Amniotic stem cell (primary cell): ENCODE measurements around the gene NPBWR2.

Experiments
- DNase-seq: peaks from one replicate; lab custom pipeline; 2025; lab: John Stamatoyannopoulos, UW

Gene NPBWR2

DNA sequence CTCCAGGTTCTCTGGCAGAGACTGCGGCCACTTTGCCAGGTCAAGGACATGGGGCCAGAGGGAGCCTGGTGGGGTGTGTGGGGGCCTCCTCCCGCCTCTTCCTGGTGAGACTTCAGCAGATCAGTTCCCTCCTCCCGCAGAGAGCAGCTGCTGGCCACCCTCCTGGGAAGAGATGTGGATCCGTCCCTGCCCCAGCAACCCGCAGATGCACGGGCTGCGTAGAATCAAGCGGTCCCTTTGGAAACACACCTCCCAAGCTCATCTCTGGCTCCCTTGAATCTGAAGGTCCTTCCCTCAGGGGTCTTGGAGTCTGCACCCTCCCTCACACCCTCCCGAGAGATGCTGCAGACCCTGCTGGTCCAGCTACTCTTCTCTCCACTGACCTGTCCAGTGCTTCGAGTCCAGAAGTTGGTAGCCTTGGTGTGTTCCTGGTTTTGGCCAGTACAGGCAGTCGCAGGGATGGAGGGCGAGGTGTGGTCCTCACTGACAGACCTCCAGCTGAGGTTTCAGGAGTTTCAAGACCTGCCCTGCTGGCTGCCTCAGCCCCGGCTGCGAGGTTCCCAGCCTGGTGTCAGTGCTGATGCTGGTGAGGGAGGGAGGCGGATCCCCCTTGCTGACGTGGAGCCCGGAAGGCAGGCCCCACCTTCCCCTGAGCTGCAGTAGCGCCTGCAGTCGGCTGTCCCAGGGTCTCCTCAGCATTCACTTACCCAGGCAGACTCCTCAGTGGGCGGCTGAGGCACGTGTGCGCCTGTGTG is at the start of gene NPBWR2:
NPBWR2 (minus strand) TSS at position 585 of the 755 bp plus-strand sequence. CDS start 734 bp downstream, outside the sequence.
- DNase-seq = no peak

- no peak for DNase-seq
These were observed 48.9 kb upstream of the NPBWR2 start for GRCh38 chr20:64156136-64156885.

GRCh38 chr20:64155258-64156135 is 48.1 kb upstream of the NPBWR2 start:
- no peak for DNase-seq

- DNase-seq = no peak
These were observed 47.4 kb upstream of the NPBWR2 start for GRCh38 chr20:64154590-64155257.

DNA sequence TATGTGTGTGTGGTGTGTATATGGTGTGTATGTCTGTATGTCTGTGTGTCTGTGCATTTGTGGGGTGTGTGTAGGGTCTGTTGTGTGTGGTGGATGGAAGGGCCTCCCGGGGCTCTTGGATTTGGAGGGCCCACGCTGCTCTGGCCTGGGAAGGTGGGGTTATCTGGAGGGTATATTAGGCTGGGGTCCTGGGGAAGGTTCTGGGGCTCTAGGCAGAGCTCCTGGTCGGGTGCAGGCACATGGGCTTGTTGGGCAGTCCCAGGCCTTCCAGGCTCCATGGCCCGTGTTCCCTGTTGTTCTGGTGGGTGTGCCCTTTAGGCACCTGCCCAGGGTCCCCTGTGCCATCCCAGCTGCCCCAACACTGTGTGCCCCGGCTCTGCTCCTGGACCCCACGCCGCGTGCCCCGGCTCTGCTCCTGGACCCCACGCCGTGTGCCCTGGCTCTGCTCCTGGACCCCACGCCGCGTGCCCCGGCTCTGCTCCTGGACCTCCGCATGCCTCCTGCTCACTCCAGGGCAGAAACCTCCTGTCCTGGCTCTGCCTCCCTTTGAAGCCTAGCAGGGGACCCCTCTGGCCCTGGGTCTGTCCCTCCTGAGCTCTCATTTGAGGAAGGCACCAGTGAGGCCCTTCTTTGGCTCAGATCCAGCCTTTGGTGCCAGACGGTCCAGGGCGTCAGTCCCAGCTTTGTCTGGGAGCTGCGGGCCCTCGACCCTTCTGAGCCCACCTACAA is 46.7 kb upstream of the NPBWR2 start:
- no peak for DNase-seq

DNA sequence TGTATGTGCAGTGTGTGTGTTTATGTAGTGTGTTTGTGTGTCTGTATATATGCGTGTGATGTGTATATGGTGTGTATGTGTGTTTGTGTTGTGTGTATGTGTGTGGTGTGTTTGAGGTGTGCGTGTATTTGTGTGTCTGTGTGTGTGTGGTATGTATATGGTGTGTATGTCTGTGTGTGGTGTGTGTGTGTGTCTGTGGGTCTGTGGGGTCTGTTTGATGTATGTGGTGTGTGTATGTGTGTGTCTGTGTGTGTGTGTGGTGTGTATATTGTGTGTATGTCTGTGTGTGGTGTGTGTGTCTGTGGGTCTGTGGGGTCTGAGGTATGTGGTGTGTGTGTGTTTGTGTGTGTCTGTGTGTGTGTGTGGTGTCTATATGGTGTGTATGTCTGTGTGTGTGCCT is 46.0 kb upstream of the NPBWR2 start:
- DNase-seq = no peak

DNA sequence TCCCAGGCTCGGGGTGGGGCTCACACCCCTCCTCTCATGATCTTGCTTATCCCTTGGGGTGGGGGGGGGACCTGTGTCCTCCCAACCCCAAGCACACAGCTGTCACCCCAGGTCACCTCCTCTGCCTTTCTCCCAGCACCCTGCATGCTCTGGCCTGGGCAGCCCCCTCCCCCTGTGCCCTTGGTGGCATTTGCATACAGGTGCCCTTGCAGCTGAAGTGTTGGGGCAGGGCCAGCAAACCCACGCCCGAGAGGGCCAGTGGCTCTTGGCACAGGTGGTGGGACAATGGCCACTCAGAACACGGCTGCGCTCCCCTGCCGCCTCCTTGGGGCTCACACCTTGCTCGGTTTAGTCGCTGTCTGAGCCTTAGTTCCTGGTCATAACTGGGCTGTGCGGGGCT is 45.5 kb upstream of the NPBWR2 start:
- DNase-seq = no peak

GRCh38 chr20:64151633-64152530 is 44.5 kb upstream of the NPBWR2 start:
- no peak for DNase-seq

- DNase-seq = no peak
These were observed 43.6 kb upstream of the NPBWR2 start for GRCh38 chr20:64150756-64151632.

DNA sequence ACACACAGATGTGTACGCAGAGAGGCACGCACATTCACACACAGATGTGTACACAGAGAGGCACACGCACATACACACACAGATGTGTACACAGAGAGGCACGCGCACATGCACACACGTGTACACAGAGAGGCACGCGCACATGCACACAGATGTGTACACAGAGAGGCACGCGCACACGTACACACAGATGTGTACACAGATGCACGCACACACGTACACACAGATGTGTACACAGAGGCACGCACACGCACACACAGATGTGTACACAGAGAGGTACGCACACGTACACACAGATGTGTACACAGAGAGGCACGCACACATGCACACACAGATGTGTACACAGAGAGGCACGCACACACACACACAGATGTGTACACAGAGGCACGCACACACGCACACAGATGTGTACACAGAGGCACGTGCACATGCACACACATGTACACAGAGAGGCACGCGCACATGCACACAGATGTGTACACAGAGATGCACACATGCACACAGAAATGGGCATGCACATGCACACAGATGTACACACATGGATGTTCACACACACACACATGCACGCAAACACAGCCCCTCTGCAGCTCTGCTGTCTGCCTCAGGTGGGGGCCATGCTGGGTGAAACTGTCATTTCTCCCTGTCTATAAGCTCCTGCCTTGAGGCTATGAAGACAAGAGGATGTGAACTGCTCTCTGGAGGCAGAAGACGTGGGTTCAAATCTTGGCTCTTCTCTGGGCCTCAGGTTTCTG is 42.6 kb upstream of the NPBWR2 start:
- DNase-seq = no peak

GRCh38 chr20:64149141-64149540 is 41.8 kb upstream of the NPBWR2 start:
- no peak for DNase-seq

GRCh38 chr20:64148581-64148980 is 41.2 kb upstream of the NPBWR2 start:
- DNase-seq = no peak

- DNase-seq = no peak
These were observed 39.6 kb upstream of the NPBWR2 start for GRCh38 chr20:64146936-64147477.

- DNase-seq = no peak
These were observed 39.1 kb upstream of the NPBWR2 start for GRCh38 chr20:64146301-64146935.

DNA sequence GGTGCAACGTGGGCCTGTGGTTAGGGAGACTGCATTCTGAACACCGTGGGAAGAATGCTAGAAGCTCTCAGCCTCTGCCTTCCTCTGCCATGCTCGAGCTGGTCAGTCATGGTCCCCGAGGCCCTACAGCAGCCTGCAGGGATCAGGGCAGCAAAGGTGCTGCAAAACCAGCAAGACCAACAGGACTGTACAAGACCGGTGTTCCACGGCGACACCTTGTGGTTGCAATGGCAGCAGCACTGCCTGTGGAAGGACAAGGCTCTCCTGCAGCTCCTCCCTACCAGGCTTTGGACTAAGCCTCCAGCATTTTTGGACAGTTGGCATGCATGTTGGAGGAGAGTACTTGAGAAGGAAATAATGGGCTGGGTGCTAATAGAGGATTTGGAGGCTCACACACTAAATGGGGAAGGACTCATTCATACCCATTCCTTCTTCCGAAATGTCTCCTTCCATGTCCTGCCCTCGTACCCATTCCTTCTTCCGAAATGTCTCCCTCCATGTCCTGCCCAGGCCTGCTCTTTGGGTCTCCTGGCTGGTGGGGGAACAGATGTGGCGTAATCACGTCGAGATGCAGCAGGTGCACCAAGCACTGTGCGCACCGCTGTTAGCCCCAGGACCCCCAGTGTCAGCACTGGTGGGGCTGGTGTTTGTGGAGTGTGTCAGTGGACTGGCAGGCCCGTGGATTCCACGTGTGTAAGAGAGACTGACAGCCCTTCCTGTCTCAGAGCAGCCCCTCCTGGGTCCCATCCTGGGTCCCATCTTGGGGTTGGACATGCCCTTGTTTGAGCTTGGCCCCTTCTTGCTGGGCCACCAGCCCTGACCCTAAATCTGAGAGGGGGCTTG is 38.3 kb upstream of the NPBWR2 start:
- no peak for DNase-seq

DNA sequence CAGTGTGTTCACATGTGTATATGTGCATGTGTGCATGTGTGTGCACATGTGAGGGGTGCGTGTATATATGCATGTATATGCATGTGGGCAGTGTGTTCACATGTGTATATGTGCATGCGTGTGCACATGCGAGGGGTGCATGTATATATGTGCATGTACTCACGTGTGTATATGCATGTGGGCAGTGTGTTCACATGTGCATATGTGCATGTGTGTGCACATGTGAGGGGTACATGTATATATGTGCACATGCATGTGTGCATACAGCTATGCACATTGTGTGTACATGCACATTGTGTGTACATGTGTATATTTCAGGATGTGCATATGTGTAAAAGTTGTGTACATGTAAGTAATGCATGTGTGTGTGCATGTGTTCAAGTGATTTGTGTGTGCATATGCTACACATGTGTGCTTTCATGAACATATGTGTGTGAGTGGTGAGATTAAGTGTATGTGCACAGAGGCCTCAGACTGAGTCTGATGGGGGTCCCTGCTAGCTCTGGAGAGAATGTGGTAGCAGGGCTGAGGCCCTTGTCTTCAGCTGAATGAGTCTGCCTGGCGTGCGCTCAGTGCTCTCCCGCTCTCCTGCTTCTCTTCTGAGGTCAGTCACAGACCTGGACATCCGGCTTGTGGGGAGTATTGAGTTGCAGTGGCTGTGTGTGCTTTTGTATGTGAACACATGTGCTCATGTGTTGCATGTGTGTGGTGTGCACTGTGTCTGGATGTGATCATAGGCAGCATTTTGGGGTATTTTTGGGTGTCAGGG is 37.0 kb upstream of the NPBWR2 start:
- no peak for DNase-seq
